Kidney (tissue), 14 donors: Measurements from ENCODE around the gene BST1. TPM values are rescaled to one million over a fixed set of nuclear protein-coding genes. Genes with fewer than 3 reads are reported as not detected.

Experiments used
- DNase-seq, 5 donors: peaks; one replicate each; pipeline ENCODE4 v3.0.0-alpha.2; 2013 to 2020
- FAIRE-seq: peaks from 2 replicates; lab custom pipeline; 2012; peaks lifted over from hg19 to GRCh38; lab: Jason Lieb, UNC
- H3K27ac ChIP-seq, 2 donors: one replicate each; pipeline ENCODE4 v1.7.0; 2013; ENCODE audit warnings: low read depth in 2 of 2, low read length in 2 of 2, inconsistent platforms in 1 of 2
- H3K27me3 ChIP-seq: one replicate; pipeline ENCODE4 v1.7.1; 2013; ENCODE audit warnings: low read length, inconsistent platforms; ENCODE audit not compliant: control insufficient read depth, insufficient read depth
- H3K36me3 ChIP-seq, 3 donors: one replicate each; pipeline versions ENCODE4 v1.7.0 to v1.7.1; 2013; ENCODE audit warnings: low read length in 3 of 3, control low read depth in 1 of 3, inconsistent platforms in 1 of 3; ENCODE audit not compliant: insufficient read depth in 3 of 3, control insufficient read depth in 2 of 3
- H3K4me1 ChIP-seq, 3 donors: one replicate each; pipeline versions ENCODE4 v1.7.0 to v1.7.1; 2013; ENCODE audit warnings: low read length in 3 of 3, inconsistent platforms in 1 of 3, low read depth in 1 of 3; ENCODE audit not compliant: control insufficient read depth in 2 of 3, insufficient read depth in 2 of 3
- H3K4me3 ChIP-seq, 3 donors: one replicate each; pipeline versions ENCODE4 v1.7.0 to v1.8.1; 2013; ENCODE audit warnings: low read length in 3 of 3, control low read depth in 1 of 3, inconsistent platforms in 1 of 3
- H3K9ac ChIP-seq, 3 donors: one replicate each; pipeline versions ENCODE4 v1.7.0 to v1.7.1; 2013; ENCODE audit warnings: low read length in 3 of 3, control low read depth in 1 of 3, inconsistent platforms in 1 of 3
- H3K9me3 ChIP-seq, 3 donors: one replicate each; pipeline versions ENCODE4 v1.7.0 to v1.7.1; 2013; ENCODE audit warnings: low read length in 3 of 3, control low read depth in 1 of 3, inconsistent platforms in 1 of 3; ENCODE audit not compliant: control insufficient read depth in 2 of 3, insufficient read depth in 1 of 3
- CTCF ChIP-seq: IDR thresholded peaks from 3 replicates; pipeline ENCODE4 v1.5.1; 2012; ENCODE audit warnings: mild to moderate bottlenecking, moderate library complexity, borderline replicate concordance; ENCODE audit not compliant: insufficient read depth; ENCODE audit errors: extremely low read depth
- intact Hi-C: fragments of 100-400 bp; cut with DNase I; formaldehyde crosslinking; loops from one replicate; pipeline ENCODE4 v1.11.1; 2022
- polyA plus RNA-seq: library from polyadenylated mRNA; stranded (reverse); fragments of 350-450 nt; fragmentation: Illumina TruSeq; extraction: RNeasy Lipid Tissue Mini Kit (QIAGEN cat#74804); gene quantifications from one replicate; pipeline ENCODE4 v1.2.3, GENCODE V29; 2014; ENCODE audit warnings: low read depth, low replicate concordance; ENCODE audit not compliant: insufficient read depth
- total RNA-seq: library from RNA; stranded (reverse); fragmentation: NEBNext Ultra II Directional; extraction: Animal tissue kit (Norgen Biotek cat#: 25700); gene quantifications from one replicate; pipeline ENCODE4 v1.2.1, GENCODE V29; 2021
- donor health status: control.
- donor health status: control.
- donor health status: control.
- donor health status: control.
- donor health status: control.
- donor health status: DM: yes; HTN: yes; CAD: no.
- donor health status: Normal renal cell carcinoma (clear cell type).

Gene BST1
- total and polyA plus RNA-seq, 2 donors from 2014 or later: 5.3 to 19.0 TPM

- DNase-seq (peak in 4 of 5 donors; percentile 66 to 86 (median 74)), FAIRE-seq (no peak)
- H3K4me3 ChIP-seq: peak overlapping the region; percentile 82 to 86 (median 84)
- H3K27ac ChIP-seq: peak overlapping the region; percentile 91 to 95
- peak overlapping the region; percentile 44 to 84 (median 79) for H3K9ac ChIP-seq
- peak; percentile 1 for TF ChIP-seq CTCF
- no peaks in the 10 kb centered on the region for H3K27me3 ChIP-seq
- intact Hi-C loops: no loop called here
- peaks cover 4 to 26% (median 12%) of the 10 kb centered on the region in 3 donors for H3K4me1 ChIP-seq
- no peaks in the 10 kb centered on the region for H3K36me3 ChIP-seq
- no peaks in the 10 kb centered on the region for H3K9me3 ChIP-seq
These were observed 48.2 kb upstream of the BST1 start for GRCh38 chr4:15654593-15655222.

DNA sequence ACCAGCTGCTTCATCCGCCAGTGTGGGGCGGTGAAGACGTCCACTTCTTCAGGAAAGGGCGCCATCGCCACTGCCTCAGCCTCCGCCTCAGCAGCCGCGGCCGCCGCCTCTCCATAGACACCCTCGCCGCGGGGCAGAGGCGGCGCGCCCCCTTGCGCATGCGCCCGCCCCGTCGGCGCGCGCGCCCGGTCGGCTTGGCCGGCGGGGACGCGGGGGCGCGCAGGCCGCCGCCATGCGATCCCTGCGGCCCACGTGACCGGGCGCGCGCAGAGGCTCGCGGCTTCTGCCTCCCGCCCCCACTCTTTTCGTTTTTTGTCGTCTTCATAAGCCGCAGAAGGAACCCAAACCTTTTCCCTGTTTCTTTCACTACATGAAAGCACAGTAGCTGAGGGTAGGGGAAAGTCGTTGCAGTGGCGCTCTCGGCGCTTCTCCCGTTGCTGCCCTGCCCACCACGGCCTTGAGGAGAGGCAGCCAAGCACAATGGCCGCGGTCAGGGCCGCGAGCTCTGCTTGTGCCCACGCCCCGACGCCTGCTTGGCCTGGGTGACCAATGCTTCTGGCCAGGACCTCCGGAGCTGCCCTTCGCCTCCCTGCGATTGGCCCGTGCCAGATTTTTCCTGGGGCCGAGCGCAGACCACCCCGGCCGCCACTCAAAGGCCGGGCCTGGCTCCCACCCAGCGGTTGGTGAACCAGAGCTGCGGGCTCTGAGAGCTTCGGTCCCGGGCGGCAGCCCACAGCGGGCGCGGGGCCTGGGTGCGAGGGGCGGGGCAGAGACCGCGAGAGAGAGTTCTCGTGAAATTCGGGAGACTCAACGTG lies 47.4 kb upstream of the BST1 start, which contains the start of gene FBXL5:
FBXL5 (minus strand) TSS at position 135 of the 815 bp plus-strand sequence; CDS start at position 65, 70 bp downstream.
- peaks cover 4 to 22% (median 9%) of the 10 kb centered on the region in 3 donors for H3K4me1 ChIP-seq
- TF ChIP-seq CTCF: no peak
- H3K27me3 ChIP-seq: no peaks in the 10 kb centered on the region
- H3K27ac ChIP-seq: peak within 1 kb of the TSS; percentile 100
- H3K36me3 ChIP-seq: no peaks in the 10 kb centered on the region
- DNase-seq (peak; percentile 85 to 95 (median 94)), FAIRE-seq (no peak)
- peak within 1 kb of the TSS; percentile 82 to 86 (median 84) for H3K4me3 ChIP-seq
- H3K9ac ChIP-seq: peak within 1 kb of the TSS; percentile 84 to 95 (median 84)
- intact Hi-C loops: no loop called here
- H3K9me3 ChIP-seq: no peaks in the 10 kb centered on the region

GRCh38 chr4:15656038-15656470 lies 46.8 kb upstream of the BST1 start:
- Histone ChIP-seq H3K27me3 (no peaks in the 10 kb centered on the region), H3K9me3 (no peaks in the 10 kb centered on the region), H3K36me3 (no peaks in the 10 kb centered on the region), H3K4me1 (peaks cover 4 to 21% (median 9%) of the 10 kb centered on the region in 3 donors), H3K9ac (peak overlapping the region in 2 of 3 donors; percentile 84 to 95), H3K4me3 (peak overlapping the region; percentile 37 to 78 (median 75)), H3K27ac (peak overlapping the region; percentile 100)
- FAIRE-seq (no peak), DNase-seq (peak in 4 of 5 donors; percentile 46 to 82 (median 68))
- TF ChIP-seq CTCF: no peak
- intact Hi-C loops: no loop called here
